ENCODE data around the gene ANKFY1.

DNA sequence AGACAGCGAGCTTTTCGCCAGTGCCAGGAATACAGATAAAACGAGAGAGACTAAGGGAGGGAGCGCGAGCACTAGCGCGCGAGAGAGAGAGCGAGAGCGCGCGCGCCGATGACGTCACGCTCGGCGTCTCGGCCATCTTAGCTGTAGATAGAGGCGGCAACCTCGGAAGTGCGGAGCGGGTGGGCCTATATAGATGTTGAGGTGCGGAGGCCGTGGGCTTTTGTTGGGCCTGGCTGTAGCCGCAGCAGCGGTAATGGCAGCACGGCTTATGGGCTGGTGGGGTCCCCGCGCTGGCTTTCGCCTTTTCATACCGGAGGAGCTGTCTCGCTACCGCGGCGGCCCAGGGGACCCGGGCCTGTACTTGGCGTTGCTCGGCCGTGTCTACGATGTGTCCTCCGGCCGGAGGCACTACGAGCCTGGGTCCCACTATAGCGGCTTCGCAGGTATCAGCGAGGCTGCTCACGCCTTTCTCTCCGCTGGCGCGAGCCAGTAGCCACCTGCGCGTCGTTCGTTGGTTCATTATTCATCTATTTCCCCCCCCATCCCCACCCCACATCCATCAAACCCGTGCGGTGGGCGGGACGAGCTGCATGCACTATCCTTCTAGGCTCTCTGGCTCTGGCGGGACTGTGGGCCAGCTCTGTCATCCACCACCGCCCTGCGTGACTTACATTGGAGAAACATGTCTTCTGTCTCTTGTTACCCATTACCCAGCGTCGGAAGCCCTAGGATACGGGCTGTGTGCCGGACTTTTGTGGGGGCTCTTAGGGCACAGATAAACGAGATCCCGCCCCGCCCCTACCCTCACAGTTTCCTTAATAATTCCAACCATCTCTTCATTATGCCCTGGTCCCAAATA is 120.0 kb downstream of the ANKFY1 start:
- TF ChIP-seq CTCF (IDR thresholded peaks at IDR 0.05; ENCODE audit: low read depth, low read length, poor library complexity, severe bottlenecking) (no peak), EZH2phosphoT487 (IDR thresholded peaks at IDR 0.05; ENCODE audit: borderline replicate concordance, low read length) (no peak)

Measured in DOHH2 (cell line).